Measurements from ENCODE around the gene MORN1.

DNA sequence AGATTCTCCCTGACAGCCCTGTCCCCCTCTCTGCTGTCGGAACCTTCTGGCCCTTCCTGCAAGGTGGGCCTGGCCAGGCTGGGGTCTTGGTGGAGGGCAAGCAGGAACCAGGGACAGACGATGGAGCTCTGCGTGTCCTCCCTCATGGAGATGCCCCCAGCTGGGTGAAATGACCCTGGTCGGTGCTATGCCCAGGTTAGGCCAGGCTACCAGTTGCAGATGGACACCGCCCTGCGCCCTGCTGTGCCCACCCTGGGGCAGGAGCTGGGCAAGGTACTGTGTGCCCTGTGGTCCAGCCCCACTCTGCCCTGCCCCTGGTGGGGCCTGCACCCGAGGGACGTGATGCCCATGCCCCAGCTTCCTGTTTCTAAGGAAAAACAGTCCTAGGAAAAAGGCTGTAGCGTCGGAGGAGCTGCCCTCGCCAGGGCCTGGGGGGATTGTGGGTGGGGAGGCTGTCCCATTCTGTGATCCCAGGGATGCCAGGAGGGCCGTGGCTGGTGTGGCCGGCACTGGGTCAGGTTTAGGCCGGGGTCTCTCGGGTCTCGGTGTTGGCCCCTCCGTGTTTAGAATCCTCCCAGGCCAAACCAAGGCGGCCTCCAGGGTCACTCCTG, 77.6 kb downstream of the MORN1 start:
- TF ChIP-seq POLR2AphosphoS5 (IDR thresholded peaks at IDR 0.05) (no peak), POLR2A (IDR thresholded peaks at IDR 0.05; ENCODE audit: low read depth) (no peak), EP300 (IDR thresholded peaks at IDR 0.05) (no peak)
- TF ChIP-seq, protein P1, sequence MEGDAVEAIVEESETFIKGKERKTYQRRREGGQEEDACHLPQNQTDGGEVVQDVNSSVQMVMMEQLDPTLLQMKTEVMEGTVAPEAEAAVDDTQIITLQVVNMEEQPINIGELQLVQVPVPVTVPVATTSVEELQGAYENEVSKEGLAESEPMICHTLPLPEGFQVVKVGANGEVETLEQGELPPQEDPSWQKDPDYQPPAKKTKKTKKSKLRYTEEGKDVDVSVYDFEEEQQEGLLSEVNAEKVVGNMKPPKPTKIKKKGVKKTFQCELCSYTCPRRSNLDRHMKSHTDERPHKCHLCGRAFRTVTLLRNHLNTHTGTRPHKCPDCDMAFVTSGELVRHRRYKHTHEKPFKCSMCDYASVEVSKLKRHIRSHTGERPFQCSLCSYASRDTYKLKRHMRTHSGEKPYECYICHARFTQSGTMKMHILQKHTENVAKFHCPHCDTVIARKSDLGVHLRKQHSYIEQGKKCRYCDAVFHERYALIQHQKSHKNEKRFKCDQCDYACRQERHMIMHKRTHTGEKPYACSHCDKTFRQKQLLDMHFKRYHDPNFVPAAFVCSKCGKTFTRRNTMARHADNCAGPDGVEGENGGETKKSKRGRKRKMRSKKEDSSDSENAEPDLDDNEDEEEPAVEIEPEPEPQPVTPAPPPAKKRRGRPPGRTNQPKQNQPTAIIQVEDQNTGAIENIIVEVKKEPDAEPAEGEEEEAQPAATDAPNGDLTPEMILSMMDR (IDR thresholded peaks at IDR 0.05) = no peak

Data from esophagus muscularis mucosa (tissue), 4 donors.